ENCODE data around the gene ZFYVE28. TPM values are rescaled to one million over a fixed set of nuclear protein-coding genes. Genes with fewer than 3 reads are reported as not detected.

Gene ZFYVE28
- total and polyA plus RNA-seq, 2 of the 8 experiments (the other 6 are each of a cell fraction or from before 2014, with no cell fraction given), result 1.7 to 4.9 TPM

DNA sequence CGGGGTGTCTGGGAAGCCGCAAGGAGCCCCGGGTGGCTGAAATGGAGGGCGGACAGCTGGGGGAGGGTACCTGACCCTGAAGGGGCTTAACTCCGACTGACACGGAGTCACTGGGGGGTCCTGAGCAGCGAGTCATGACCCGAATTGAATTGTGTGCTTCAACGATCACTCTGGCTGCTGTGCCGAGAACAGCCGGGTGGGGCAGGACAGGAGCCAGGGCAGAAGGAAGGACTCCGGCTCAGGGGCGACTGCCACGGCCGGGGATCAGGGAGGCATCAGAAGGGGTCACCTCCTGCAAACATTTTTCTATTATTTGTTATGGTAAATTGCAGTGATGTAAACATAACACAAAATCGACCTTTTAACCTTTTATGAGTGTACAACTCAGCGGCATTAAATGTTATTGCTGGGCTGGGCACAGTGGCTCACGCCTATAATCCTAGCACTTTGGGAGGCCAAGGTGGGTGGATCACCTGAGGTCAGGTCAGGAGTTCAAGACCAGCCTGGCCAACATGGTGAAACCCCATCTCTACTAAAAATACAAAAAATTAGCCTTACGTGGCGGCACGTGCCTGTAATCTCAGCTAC lies 21.6 kb downstream of the ZFYVE28 start:
- Histone ChIP-seq H2BK120ac (replicated peaks; ENCODE audit: low read depth, low read length) (no peak overlapping the region), H4K8ac (ENCODE audit: extremely low read depth, insufficient read depth, low read length) (no peak overlapping the region), H3K9ac (replicated peaks in 1 of 4; ENCODE audit: extremely low read depth in 1 of 4, low read depth in 3 of 4, low read length in 3 of 4) (no peak overlapping the region), H3K27ac (ENCODE audit: low read depth, low read length) (no peak overlapping the region), H4K5ac (ENCODE audit: insufficient read length, low read depth, low read length) (no peak overlapping the region), H3K18ac (ENCODE audit: extremely low read depth, low read length) (no peak overlapping the region), H4K20me1 (replicated peaks in 1 of 2; ENCODE audit: control insufficient read depth in 1 of 2, insufficient read depth in 2 of 2, low read length in 2 of 2) (no peaks in the 10 kb centered on the region), H3K4me3 (ENCODE audit: extremely low read depth in 1 of 4, insufficient read depth in 2 of 4, low read depth in 3 of 4, low read length in 4 of 4) (no peak overlapping the region), H2BK5ac (ENCODE audit: low read depth, low read length) (no peak overlapping the region), H3K23me2 (ENCODE audit: low read depth, low read length) (0 out of 2 replicates have a peak, but pooled peaks cover 4% of the 10 kb centered on the region), H3K4ac (replicated peaks; ENCODE audit: insufficient read length, low read depth, low read length) (no peak overlapping the region), H3K27me3 (replicated peaks in 1 of 4; ENCODE audit: control insufficient read depth in 3 of 4, extremely low read depth in 1 of 4, insufficient read depth in 3 of 4, low read length in 3 of 4) (no peaks in the 10 kb centered on the region), H3K36me3 (ENCODE audit: control insufficient read depth in 2 of 4, insufficient read depth in 4 of 4, low read length in 3 of 4) (no peaks in the 10 kb centered on the region), H3K23ac (ENCODE audit: insufficient read length) (no peak overlapping the region), H2AK5ac (ENCODE audit: low read depth, low read length) (no peak overlapping the region), H3K79me2 (ENCODE audit: control insufficient read depth in 1 of 2, insufficient read depth in 2 of 2, low read length in 2 of 2) (no peaks in the 10 kb centered on the region), H3K14ac (ENCODE audit: insufficient read length) (no peak overlapping the region), H2BK20ac (ENCODE audit: low read length) (no peak overlapping the region), H2BK12ac (ENCODE audit: low read depth, low read length) (no peak overlapping the region), H3K4me2 (ENCODE audit: insufficient read depth in 1 of 2, low read depth in 2 of 2, low read length in 2 of 2) (no peak overlapping the region), H2BK15ac (ENCODE audit: low read length) (no peak overlapping the region), H3K9me3 (ENCODE audit: insufficient read depth in 2 of 2, low read depth in 1 of 2, low read length in 1 of 2) (no peaks in the 10 kb centered on the region), H4K91ac (replicated peaks; ENCODE audit: insufficient read length, low read length) (no peak overlapping the region), H3K56ac (replicated peaks; ENCODE audit: insufficient read length, low read depth, low read length) (no peak overlapping the region), H3K4me1 (replicated peaks in 1 of 4; ENCODE audit: control insufficient read depth in 3 of 4, insufficient read depth in 4 of 4, low read length in 3 of 4) (peaks cover 0 to 25% (median 15%) of the 10 kb centered on the region in 4 experiments; a peak in 6 of 7 replicates), H2AFZ (ENCODE audit: low read length) (no peak overlapping the region), H3K79me1 (ENCODE audit: low read depth, low read length) (peaks cover 5% of the 10 kb centered on the region)
- DNase-seq (ENCODE audit: low read depth in 1 of 2, low spot score in 2 of 2) (no peak), FAIRE-seq (no peak)
- ChIA-PET POLR2A (ENCODE audit: partially characterized antibody) (no interaction called here), CTCF (ENCODE audit: partially characterized antibody) (interaction anchor here (1.2 kb wide), 2 partner anchors 45 to 52 kb away, joined by 3 read pairs; no protein-coding TSS in a partner anchor)
- WGBS, 2 experiments (ENCODE audit: extremely low coverage in 1 of 2, insufficient coverage in 1 of 2, insufficient read length in 1 of 2, insufficient replicate concordance in 2 of 2, low coverage in 1 of 2, low lambda C conversion rate in 2 of 2, missing lambda C conversion rate in 1 of 2), result 79% methylated on average over 19 of the region's 21 CpGs; no CpG with 5 or more reads in 1 of the 2 experiments

All from H1 (cell line).